Measurements from ENCODE around the gene LHFPL2.

LHFPL2 gene

GRCh38 chr5:78666041-78666444, 17.5 kb upstream of the LHFPL2 start:
- DNase-seq = no peak

- DNase-seq = no peak
Measured at GRCh38 chr5:78665534-78665933, 17.0 kb upstream of the LHFPL2 start.

- DNase-seq = no peak
Measured at GRCh38 chr5:78662323-78662722, 13.8 kb upstream of the LHFPL2 start.

- DNase-seq = no peak
Measured at GRCh38 chr5:78661691-78662090, 13.1 kb upstream of the LHFPL2 start.

GRCh38 chr5:78661044-78661443, 12.5 kb upstream of the LHFPL2 start:
- DNase-seq = no peak

- no peak for DNase-seq
Measured at GRCh38 chr5:78660401-78660800, 11.8 kb upstream of the LHFPL2 start.

GRCh38 chr5:78659714-78660113, 11.1 kb upstream of the LHFPL2 start:
- DNase-seq = no peak

- no peak for DNase-seq
Measured at GRCh38 chr5:78659114-78659513, 10.5 kb upstream of the LHFPL2 start.

- DNase-seq = no peak
Measured at GRCh38 chr5:78657201-78657600, 8.6 kb upstream of the LHFPL2 start.

- DNase-seq = no peak
Measured at GRCh38 chr5:78655746-78656290, 7.2 kb upstream of the LHFPL2 start.

GRCh38 chr5:78654386-78654785, 5.8 kb upstream of the LHFPL2 start:
- no peak for DNase-seq

GRCh38 chr5:78653681-78654366, 5.3 kb upstream of the LHFPL2 start:
- DNase-seq = no peak

GRCh38 chr5:78653031-78653430, 4.5 kb upstream of the LHFPL2 start:
- DNase-seq = no peak

- DNase-seq = no peak
Measured at GRCh38 chr5:78651468-78651867, 2.9 kb upstream of the LHFPL2 start.

- DNase-seq = no peak
Measured at GRCh38 chr5:78650531-78650930, 2.0 kb upstream of the LHFPL2 start.

GRCh38 chr5:78649861-78650496, 1.4 kb upstream of the LHFPL2 start:
- no peak for DNase-seq

GRCh38 chr5:78649211-78649695, 681 bp upstream of the LHFPL2 start:
- DNase-seq = no peak

GRCh38 chr5:78647838-78648358, 674 bp downstream of the LHFPL2 start:
- DNase-seq = no peak

- DNase-seq = no peak
Measured at GRCh38 chr5:78647351-78647818, 1.2 kb downstream of the LHFPL2 start.

GRCh38 chr5:78644741-78645300, 3.8 kb downstream of the LHFPL2 start:
- DNase-seq = no peak

GRCh38 chr5:78644129-78644528, 4.4 kb downstream of the LHFPL2 start:
- DNase-seq = no peak

- no peak for DNase-seq
Measured at GRCh38 chr5:78642701-78643100, 5.9 kb downstream of the LHFPL2 start.

GRCh38 chr5:78640662-78641474, 7.7 kb downstream of the LHFPL2 start:
- no peak for DNase-seq

Data from T-helper 9 cell (primary cell).